ENCODE data around the gene BTG3. TPM values are rescaled to one million over a fixed set of nuclear protein-coding genes. Genes with fewer than 3 reads are reported as not detected.

BTG3 gene
- total and polyA plus RNA-seq, 2 donors from 2014 or later, result 27.4 to 28.9 TPM

DNA sequence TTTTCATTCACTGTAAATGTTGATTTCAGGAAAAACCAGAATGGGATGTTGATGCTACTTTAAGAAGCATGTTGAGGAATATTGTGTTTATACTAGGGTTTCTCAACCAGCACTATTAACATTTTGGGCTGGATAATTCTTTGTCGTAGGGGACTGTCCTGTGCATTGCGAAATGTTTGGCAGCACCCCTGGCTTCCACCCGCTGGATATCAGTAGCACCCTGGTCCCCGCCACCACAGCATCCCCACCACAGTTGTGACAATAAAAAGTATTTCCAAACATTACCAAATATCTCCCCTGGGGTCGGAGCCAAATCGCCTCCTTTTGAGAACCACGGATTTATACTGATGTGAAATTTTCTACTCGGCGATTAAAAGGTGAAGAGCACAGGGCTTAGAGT lies 41.9 kb downstream of the BTG3 start:
- Histone ChIP-seq H3K27me3 (ENCODE audit: control insufficient read depth, insufficient read depth, low read length) (no peaks in the 10 kb centered on the region), H3K27ac (ENCODE audit: low read depth in 2 of 2, low read length in 2 of 2) (no peak overlapping the region), H3K4me3 (ENCODE audit: low read length in 3 of 3) (no peak overlapping the region), H3K4me1 (ENCODE audit: control insufficient read depth in 2 of 3, insufficient read depth in 2 of 3, low read depth in 1 of 3, low read length in 3 of 3) (no peaks in the 10 kb centered on the region), H3K9me3 (ENCODE audit: control insufficient read depth in 2 of 3, insufficient read depth in 1 of 3, low read length in 3 of 3) (no peaks in the 10 kb centered on the region), H3K36me3 (ENCODE audit: control insufficient read depth in 2 of 3, insufficient read depth in 3 of 3, low read length in 3 of 3) (no peaks in the 10 kb centered on the region), H3K9ac (ENCODE audit: low read length in 3 of 3) (no peak overlapping the region)
- FAIRE-seq (no peak), DNase-seq (no peak)
- TF ChIP-seq CTCF (IDR thresholded peaks at IDR 0.05; ENCODE audit: borderline replicate concordance, extremely low read depth, insufficient read depth), result no peak
- intact Hi-C loops (cut with DNase I), result loop anchor here (10.0 kb wide), 1 partner anchor 176 kb away; no protein-coding TSS in a partner anchor

DNA sequence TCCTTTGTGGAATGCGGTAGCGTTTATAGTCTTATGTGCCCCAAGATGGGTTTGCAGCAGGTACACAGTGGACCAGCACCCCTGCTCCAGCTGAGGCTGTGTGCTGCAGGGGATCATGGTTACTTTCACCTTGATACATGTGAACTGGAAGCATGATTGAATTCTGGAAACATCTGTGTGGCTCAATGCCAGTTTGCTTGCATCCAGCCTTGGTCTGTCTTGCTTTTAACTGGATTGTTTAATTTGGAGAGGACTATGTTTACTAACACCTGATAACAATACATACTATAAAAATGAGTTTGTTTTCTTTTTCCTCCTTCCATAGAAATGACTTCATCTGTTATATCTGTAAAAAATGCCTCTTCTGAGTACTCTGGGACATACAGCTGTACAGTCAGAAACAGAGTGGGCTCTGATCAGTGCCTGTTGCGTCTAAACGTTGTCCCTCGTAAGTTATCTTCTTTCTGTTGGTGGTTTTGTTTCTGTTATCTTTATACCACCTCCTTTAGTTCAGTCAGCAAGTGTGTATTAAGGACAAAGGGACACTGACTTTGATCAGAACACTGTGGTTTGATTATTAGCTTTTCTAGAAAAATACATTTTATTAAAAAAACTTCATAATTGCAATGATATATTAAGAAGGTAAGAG lies 52.2 kb downstream of the BTG3 start:
- FAIRE-seq (no peak), DNase-seq (no peak)
- H3K27me3 ChIP-seq (ENCODE audit: control insufficient read depth, insufficient read depth, low read length), result no peaks in the 10 kb centered on the region
- no peak for TF ChIP-seq CTCF (IDR thresholded peaks at IDR 0.05; ENCODE audit: borderline replicate concordance, extremely low read depth, insufficient read depth)
- no peaks in the 10 kb centered on the region for H3K36me3 ChIP-seq (ENCODE audit: control insufficient read depth in 2 of 3, insufficient read depth in 3 of 3, low read length in 3 of 3)
- intact Hi-C loops (cut with DNase I), result no loop called here
- no peaks in the 10 kb centered on the region for H3K4me1 ChIP-seq (ENCODE audit: control insufficient read depth in 2 of 3, insufficient read depth in 2 of 3, low read depth in 1 of 3, low read length in 3 of 3)
- no peak overlapping the region for H3K27ac ChIP-seq (ENCODE audit: low read depth in 2 of 2, low read length in 2 of 2)
- no peaks in the 10 kb centered on the region for H3K9me3 ChIP-seq (ENCODE audit: control insufficient read depth in 2 of 3, insufficient read depth in 1 of 3, low read length in 3 of 3)
- no peak overlapping the region for H3K4me3 ChIP-seq (ENCODE audit: low read length in 3 of 3)
- no peak overlapping the region for H3K9ac ChIP-seq (ENCODE audit: low read length in 3 of 3)

DNA sequence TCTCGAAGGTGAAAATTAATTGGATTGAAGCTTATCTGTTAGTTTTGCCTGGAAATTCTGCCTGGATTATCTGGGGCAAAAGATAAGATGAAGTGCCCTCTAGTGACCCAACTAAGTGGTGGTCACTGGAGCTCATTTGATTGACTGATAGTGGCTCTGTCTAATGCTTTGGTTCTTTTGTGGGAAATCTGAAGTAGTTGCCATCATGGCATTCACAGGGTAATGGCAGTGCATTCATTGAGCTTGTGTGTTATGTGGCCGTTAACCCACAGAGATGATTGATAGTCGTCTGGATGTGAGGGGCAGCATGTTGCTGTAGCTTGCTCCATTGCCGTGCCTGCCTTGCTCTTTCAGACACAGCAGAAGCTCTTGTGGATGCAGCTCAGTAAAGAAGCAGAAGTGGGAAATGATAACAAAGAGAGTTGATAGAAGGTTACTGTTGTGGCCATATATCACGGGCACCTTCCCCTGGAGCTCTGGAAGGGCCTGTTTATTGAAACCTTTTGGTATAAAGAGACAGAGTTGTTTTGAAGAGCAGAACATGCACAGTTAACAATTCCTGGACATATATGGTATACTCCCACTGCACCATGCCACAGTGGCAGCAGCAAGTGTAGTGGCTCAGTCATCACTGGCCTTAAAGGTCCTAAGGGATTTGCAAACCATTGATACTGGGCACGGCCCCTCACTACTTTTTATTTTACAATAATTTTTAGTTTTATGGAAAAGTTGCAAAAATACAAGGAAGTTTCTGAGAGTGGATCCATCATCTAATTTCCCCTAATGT lies 57.8 kb downstream of the BTG3 start:
- FAIRE-seq (no peak), DNase-seq (peak in 2 of 5 donors; percentile 6 to 11)
- no peak overlapping the region for H3K9ac ChIP-seq (ENCODE audit: low read length in 3 of 3)
- H3K4me1 ChIP-seq (ENCODE audit: control insufficient read depth in 2 of 3, insufficient read depth in 2 of 3, low read depth in 1 of 3, low read length in 3 of 3), result no peaks in the 10 kb centered on the region
- H3K27ac ChIP-seq (ENCODE audit: low read depth in 2 of 2, low read length in 2 of 2), result no peak overlapping the region
- H3K9me3 ChIP-seq (ENCODE audit: control insufficient read depth in 2 of 3, insufficient read depth in 1 of 3, low read length in 3 of 3), result no peaks in the 10 kb centered on the region
- intact Hi-C loops (cut with DNase I), result no loop called here
- no peak overlapping the region for H3K4me3 ChIP-seq (ENCODE audit: low read length in 3 of 3)
- no peaks in the 10 kb centered on the region for H3K36me3 ChIP-seq (ENCODE audit: control insufficient read depth in 2 of 3, insufficient read depth in 3 of 3, low read length in 3 of 3)
- peak; percentile 27 for TF ChIP-seq CTCF (IDR thresholded peaks at IDR 0.05; ENCODE audit: borderline replicate concordance, extremely low read depth, insufficient read depth)
- H3K27me3 ChIP-seq (ENCODE audit: control insufficient read depth, insufficient read depth, low read length), result no peaks in the 10 kb centered on the region

All from kidney (tissue), 14 donors.